ENCODE data around the gene MVK.

- TF ChIP-seq CTCF (IDR thresholded peaks at IDR 0.05) (no peak), POLR2A (IDR thresholded peaks at IDR 0.05) (no peak)
Observed at GRCh38 chr12:109534456-109534855, 39.1 kb upstream of the MVK start.

Data from breast epithelium (tissue), 3 donors.